HFFc6 (cell line): ENCODE results near the gene SDF4. TPM values are rescaled to one million over a fixed set of nuclear protein-coding genes. Genes with fewer than 3 reads are reported as not detected.

Experiments
- DNase-seq: peaks from one replicate; pipeline ENCODE4 v3.0.0-alpha.2; 2018
- H3K27ac Mint-ChIP-seq: 2 replicates; pipeline ENCODE4 v1.8.0; 2020; ENCODE audit warnings: mild to moderate bottlenecking, mixed read lengths
- H3K27me3 Mint-ChIP-seq: 2 replicates; pipeline ENCODE4 v1.8.0; 2021; ENCODE audit warnings: mild to moderate bottlenecking, moderate library complexity, mixed read lengths; ENCODE audit not compliant: insufficient read depth
- H3K36me3 Mint-ChIP-seq: 2 replicates; pipeline ENCODE4 v1.8.0; 2021; ENCODE audit warnings: low read depth, mixed read lengths
- H3K4me1 Mint-ChIP-seq: 2 replicates; pipeline ENCODE4 v1.8.0; 2020; ENCODE audit warnings: low read depth, mixed read lengths
- H3K4me3 Mint-ChIP-seq: 2 replicates; pipeline ENCODE4 v1.8.0; 2020; ENCODE audit warnings: mild to moderate bottlenecking, moderate library complexity, mixed read lengths
- H3K9me3 Mint-ChIP-seq: 2 replicates; pipeline ENCODE4 v1.8.0; 2020; ENCODE audit warnings: mild to moderate bottlenecking, mixed read lengths
- CTCF ChIP-seq: fragments of 200-600 bp; sonication (generic); IDR thresholded peaks from 2 replicates; pipeline ENCODE4 v1.5.0; 2021; ENCODE audit warnings: antibody characterized with exemption, mild to moderate bottlenecking
- total RNA-seq, 6 experiments: library from RNA; stranded (reverse); fragmentation: NEBNext Ultra II Directional; extraction: Animal tissue kit (Norgen Biotek cat#: 25700); gene quantifications; 2 replicates in 1 of 6; 3 replicates in 5 of 6; pipeline ENCODE4 v1.2.3, GENCODE V29; 2021

The SDF4 gene
- total RNA-seq, 6 experiments from 2014 or later = 182 to 231 (median 196) TPM

- peak overlapping the region; percentile 36; the same call in 1 of the 2 replicates for H3K27ac Mint-ChIP-seq
- DNase-seq = no peak
- H3K4me3 Mint-ChIP-seq = peak overlapping the region; percentile 81
- peaks cover 6% of the 10 kb centered on the region for H3K9me3 Mint-ChIP-seq
- peaks cover 30% of the 10 kb centered on the region for H3K4me1 Mint-ChIP-seq
- TF ChIP-seq CTCF = no peak
- H3K36me3 Mint-ChIP-seq = peaks cover 27% of the 10 kb centered on the region
- peaks cover 6% of the 10 kb centered on the region; the same call in 1 of the 2 replicates for H3K27me3 Mint-ChIP-seq
Observed at GRCh38 chr1:1232796-1233566, 1.2 kb upstream of the SDF4 start.

GRCh38 chr1:1232208-1232795 is 501 bp upstream of the SDF4 start, which contains the start of gene B3GALT6:
TSS of gene B3GALT6 (plus strand) at chr1:1232237. CDS start at chr1:1232279, 42 bp downstream.
- H3K27me3 Mint-ChIP-seq = peaks cover 6% of the 10 kb centered on the region; the same call in 1 of the 2 replicates
- no peak for DNase-seq
- H3K4me3 Mint-ChIP-seq = peak within 1 kb of the TSS; percentile 93
- no peak for TF ChIP-seq CTCF
- peaks cover 27% of the 10 kb centered on the region for H3K36me3 Mint-ChIP-seq
- peaks cover 30% of the 10 kb centered on the region for H3K4me1 Mint-ChIP-seq
- H3K9me3 Mint-ChIP-seq = peaks cover 6% of the 10 kb centered on the region
- H3K27ac Mint-ChIP-seq = peak within 1 kb of the TSS; percentile 88

GRCh38 chr1:1230656-1231399 is 973 bp downstream of the SDF4 start:
- peaks cover 30% of the 10 kb centered on the region for H3K4me1 Mint-ChIP-seq
- TF ChIP-seq CTCF = peak; percentile 67
- H3K36me3 Mint-ChIP-seq = peaks cover 30% of the 10 kb centered on the region
- peaks cover 6% of the 10 kb centered on the region for H3K9me3 Mint-ChIP-seq
- peak; percentile 80 for DNase-seq
- peaks cover 6% of the 10 kb centered on the region; the same call in 1 of the 2 replicates for H3K27me3 Mint-ChIP-seq
- peak overlapping the region; percentile 88 for H3K27ac Mint-ChIP-seq
- H3K4me3 Mint-ChIP-seq = peak overlapping the region; percentile 93

- no peak for DNase-seq
- Mint-ChIP-seq H3K4me1 (peaks cover 30% of the 10 kb centered on the region), H3K27ac (no peak overlapping the region; the same call in 1 of the 2 replicates), H3K9me3 (peaks cover 6% of the 10 kb centered on the region), H3K4me3 (peak overlapping the region; percentile 55; the same call in 1 of the 2 replicates), H3K27me3 (peaks cover 6% of the 10 kb centered on the region; the same call in 1 of the 2 replicates), H3K36me3 (peaks cover 37% of the 10 kb centered on the region)
- no peak for TF ChIP-seq CTCF
Observed at GRCh38 chr1:1229770-1230169, 2.0 kb downstream of the SDF4 start.

GRCh38 chr1:1228596-1229321 is 3.0 kb downstream of the SDF4 start:
- H3K4me3 Mint-ChIP-seq = no peak overlapping the region
- H3K4me1 Mint-ChIP-seq = peaks cover 20% of the 10 kb centered on the region
- H3K27ac Mint-ChIP-seq = no peak overlapping the region
- H3K27me3 Mint-ChIP-seq = peaks cover 6% of the 10 kb centered on the region; the same call in 1 of the 2 replicates
- peaks cover 5% of the 10 kb centered on the region for H3K9me3 Mint-ChIP-seq
- DNase-seq = no peak
- peaks cover 30% of the 10 kb centered on the region for H3K36me3 Mint-ChIP-seq
- no peak for TF ChIP-seq CTCF
